Trophoblast cell (in vitro differentiated cells and primary cell): Measurements from ENCODE around the gene LRRC2.
"Not testable (repeated sequence)": the region's sequence is repeated elsewhere in the genome, so short reads cannot be mapped to it uniquely, and the experiment has no call there.

Experiments
- DNase-seq, 2 donors: peaks; one replicate each; pipeline ENCODE4 v3.0.0-alpha.2; 2016
- H2AFZ ChIP-seq: 2 replicates; pipeline ENCODE4 v1.6.1; 2013; ENCODE audit warnings: low read length, moderate library complexity, mild to moderate bottlenecking; ENCODE audit not compliant: insufficient read depth, poor library complexity
- H2AK5ac ChIP-seq: 2 replicates; pipeline ENCODE4 v1.6.1; 2013; ENCODE audit warnings: mild to moderate bottlenecking, low read length
- H2BK120ac ChIP-seq: 2 replicates; pipeline ENCODE4 v1.6.1; 2013; ENCODE audit warnings: low read length, mild to moderate bottlenecking, moderate library complexity; ENCODE audit not compliant: insufficient read depth, poor library complexity
- H2BK12ac ChIP-seq: 2 replicates; pipeline ENCODE4 v1.6.1; 2013; ENCODE audit warnings: mild to moderate bottlenecking, low read length, moderate library complexity
- H2BK5ac ChIP-seq: 2 replicates; pipeline ENCODE4 v1.6.1; 2013; ENCODE audit warnings: low read length, low read depth, moderate library complexity, mild to moderate bottlenecking; ENCODE audit not compliant: poor library complexity
- H3K14ac ChIP-seq: 2 replicates; pipeline ENCODE4 v1.6.1; 2013; ENCODE audit warnings: mild to moderate bottlenecking, low read length
- H3K18ac ChIP-seq: 2 replicates; pipeline ENCODE4 v1.6.1; 2013; ENCODE audit warnings: mild to moderate bottlenecking, low read length
- H3K23ac ChIP-seq: 2 replicates; pipeline ENCODE4 v1.6.1; 2013; ENCODE audit warnings: low read length
- H3K27ac ChIP-seq: 2 replicates; pipeline ENCODE4 v1.5.1; 2013; ENCODE audit warnings: low read depth, mild to moderate bottlenecking, inconsistent platforms, low read length, moderate library complexity
- H3K27me3 ChIP-seq: 2 replicates; pipeline ENCODE4 v1.6.1; 2013; ENCODE audit warnings: inconsistent platforms, mild to moderate bottlenecking, low read length, moderate library complexity; ENCODE audit not compliant: insufficient read depth
- H3K36me3 ChIP-seq, 2 experiments: 1 replicate in 1 of 2; 2 replicates in 1 of 2; pipeline ENCODE4 v1.6.1; 2013; ENCODE audit warnings: low read length in 2 of 2, mild to moderate bottlenecking in 2 of 2, moderate library complexity in 1 of 2; ENCODE audit not compliant: insufficient read depth in 2 of 2, control insufficient read depth in 1 of 2
- H3K4ac ChIP-seq: 2 replicates; pipeline ENCODE4 v1.6.1; 2013; ENCODE audit warnings: low read depth, mild to moderate bottlenecking, low read length, moderate library complexity
- H3K4me1 ChIP-seq, 2 experiments: 1 replicate in 1 of 2; 2 replicates in 1 of 2; pipeline ENCODE4 v1.6.1; 2013; ENCODE audit warnings: low read length in 2 of 2, mild to moderate bottlenecking in 2 of 2, moderate library complexity in 1 of 2; ENCODE audit not compliant: insufficient read depth in 2 of 2, control insufficient read depth in 1 of 2
- H3K4me2 ChIP-seq: 2 replicates; pipeline ENCODE4 v1.6.1; 2013; ENCODE audit warnings: inconsistent platforms, mild to moderate bottlenecking, low read length, moderate library complexity
- H3K4me3 ChIP-seq: 2 replicates; pipeline ENCODE4 v1.5.1; 2013; ENCODE audit warnings: mild to moderate bottlenecking, low read depth, low read length, inconsistent platforms
- H3K79me1 ChIP-seq: one replicate; pipeline ENCODE4 v1.6.1; 2013; ENCODE audit warnings: low read length
- H3K79me2 ChIP-seq: 2 replicates; pipeline ENCODE4 v1.6.1; 2013; ENCODE audit warnings: low read length, mild to moderate bottlenecking; ENCODE audit not compliant: control insufficient read depth, insufficient read depth, poor library complexity
- H3K9ac ChIP-seq: 2 replicates; pipeline ENCODE4 v1.6.1; 2013; ENCODE audit warnings: mild to moderate bottlenecking, low read length
- H3K9me3 ChIP-seq: 2 replicates; pipeline ENCODE4 v1.6.1; 2013; ENCODE audit warnings: low read depth, mild to moderate bottlenecking, control low read depth, inconsistent platforms, low read length; ENCODE audit not compliant: insufficient read depth
- H4K12ac ChIP-seq: 2 replicates; pipeline ENCODE4 v1.6.1; 2013; ENCODE audit warnings: low read depth, mild to moderate bottlenecking, low read length, moderate library complexity
- H4K8ac ChIP-seq: 2 replicates; pipeline ENCODE4 v1.6.1; 2013; ENCODE audit warnings: low read depth, mild to moderate bottlenecking, low read length, moderate library complexity
- H4K91ac ChIP-seq: one replicate; pipeline ENCODE4 v1.6.1; 2013; ENCODE audit warnings: low read depth, mild to moderate bottlenecking, low read length, moderate library complexity
- WGBS: extraction: QIAGEN DNeasy Blood & Tissue Kit; methylation state at CpG from one replicate; pipeline ENCODE4 v1.1.7; 2013; ENCODE audit warnings: missing lambda C conversion rate; ENCODE audit not compliant: insufficient read length, insufficient coverage; ENCODE audit errors: extremely low coverage; 5-methylcytosine and 5-hydroxymethylcytosine counted together

LRRC2 gene

GRCh38 chr3:46551615-46552014, 14.5 kb downstream of the LRRC2 start:
- H4K12ac ChIP-seq = no peak overlapping the region
- H3K9me3 ChIP-seq = no peaks in the 10 kb centered on the region
- H2BK12ac ChIP-seq = no peak overlapping the region
- H3K4me2 ChIP-seq = no peak overlapping the region
- no peak overlapping the region for H3K18ac ChIP-seq
- no peak overlapping the region for H3K23ac ChIP-seq
- no peak overlapping the region for H3K27ac ChIP-seq
- H2BK120ac ChIP-seq = no peak overlapping the region
- no peaks in the 10 kb centered on the region for H3K36me3 ChIP-seq
- H3K4me1 ChIP-seq = peaks cover 2 to 4% of the 10 kb centered on the region in 2 experiments
- no CpG with 5 or more reads among the region's 2 CpGs for WGBS
- no peak overlapping the region for H3K4me3 ChIP-seq
- H3K4ac ChIP-seq = no peak overlapping the region
- no peak overlapping the region for H2AK5ac ChIP-seq
- no peak overlapping the region for H2BK5ac ChIP-seq
- no peak for DNase-seq
- H2AFZ ChIP-seq = no peak overlapping the region
- H3K27me3 ChIP-seq = no peaks in the 10 kb centered on the region
- H3K9ac ChIP-seq = no peak overlapping the region
- H4K8ac ChIP-seq = no peak overlapping the region
- no peak overlapping the region for H4K91ac ChIP-seq
- H3K14ac ChIP-seq = no peak overlapping the region
- H3K79me2 ChIP-seq = no peaks in the 10 kb centered on the region
- H3K79me1 ChIP-seq = peaks cover 1% of the 10 kb centered on the region

GRCh38 chr3:46549989-46550388, 16.1 kb downstream of the LRRC2 start:
- H3K18ac ChIP-seq = no peak overlapping the region
- H2BK5ac ChIP-seq = no peak overlapping the region
- H4K12ac ChIP-seq = no peak overlapping the region
- H4K91ac ChIP-seq = no peak overlapping the region
- no peak overlapping the region for H3K27ac ChIP-seq
- H3K4ac ChIP-seq = no peak overlapping the region
- H3K4me2 ChIP-seq = no peak overlapping the region
- peaks cover 1% of the 10 kb centered on the region for H3K79me1 ChIP-seq
- H3K27me3 ChIP-seq = no peaks in the 10 kb centered on the region
- H3K9ac ChIP-seq = no peak overlapping the region
- no peak for DNase-seq
- H3K79me2 ChIP-seq = no peaks in the 10 kb centered on the region
- no peak overlapping the region for H4K8ac ChIP-seq
- no peak overlapping the region for H3K23ac ChIP-seq
- WGBS = no CpG with 5 or more reads among the region's 1 CpG
- H3K36me3 ChIP-seq = no peaks in the 10 kb centered on the region
- H3K4me3 ChIP-seq = no peak overlapping the region
- H3K14ac ChIP-seq = no peak overlapping the region
- H2BK12ac ChIP-seq = no peak overlapping the region
- no peaks in the 10 kb centered on the region for H3K9me3 ChIP-seq
- H2BK120ac ChIP-seq = no peak overlapping the region
- peaks cover 2 to 4% of the 10 kb centered on the region in 2 experiments for H3K4me1 ChIP-seq
- H2AK5ac ChIP-seq = no peak overlapping the region
- H2AFZ ChIP-seq = no peak overlapping the region

GRCh38 chr3:46549408-46549904, 16.6 kb downstream of the LRRC2 start:
- H3K9me3 ChIP-seq = no peaks in the 10 kb centered on the region
- no peak overlapping the region for H3K14ac ChIP-seq
- peak in 1 of 2 donors; percentile 50 for DNase-seq
- no peak overlapping the region for H2BK12ac ChIP-seq
- no peak overlapping the region for H3K27ac ChIP-seq
- H2AK5ac ChIP-seq = no peak overlapping the region
- H3K4me3 ChIP-seq = no peak overlapping the region
- H3K27me3 ChIP-seq = no peaks in the 10 kb centered on the region
- no peak overlapping the region for H2AFZ ChIP-seq
- no peak overlapping the region for H3K4ac ChIP-seq
- no peak overlapping the region for H2BK120ac ChIP-seq
- no peaks in the 10 kb centered on the region for H3K79me2 ChIP-seq
- H3K4me2 ChIP-seq = no peak overlapping the region
- no CpG with 5 or more reads among the region's 4 CpGs for WGBS
- no peak overlapping the region for H3K9ac ChIP-seq
- H2BK5ac ChIP-seq = no peak overlapping the region
- H3K4me1 ChIP-seq = peaks cover 2 to 4% of the 10 kb centered on the region in 2 experiments
- H3K23ac ChIP-seq = no peak overlapping the region
- no peak overlapping the region for H3K18ac ChIP-seq
- no peak overlapping the region for H4K91ac ChIP-seq
- H4K12ac ChIP-seq = no peak overlapping the region
- H3K79me1 ChIP-seq = peaks cover 1% of the 10 kb centered on the region
- H4K8ac ChIP-seq = no peak overlapping the region
- H3K36me3 ChIP-seq = no peaks in the 10 kb centered on the region

GRCh38 chr3:46548611-46549010, 17.5 kb downstream of the LRRC2 start:
- not testable (repeated sequence) for H3K9ac ChIP-seq, DNase-seq, H3K18ac ChIP-seq, H3K4me1 ChIP-seq, H3K23ac ChIP-seq, H3K79me1 ChIP-seq, H3K4me3 ChIP-seq, H2BK120ac ChIP-seq, H3K9me3 ChIP-seq, H3K36me3 ChIP-seq, H4K91ac ChIP-seq, H2BK12ac ChIP-seq, H3K79me2 ChIP-seq, H3K27ac ChIP-seq, H3K27me3 ChIP-seq, H2AFZ ChIP-seq, H2AK5ac ChIP-seq, H3K14ac ChIP-seq, H4K8ac ChIP-seq, H3K4me2 ChIP-seq, H3K4ac ChIP-seq, H4K12ac ChIP-seq
- WGBS = no CpG with 5 or more reads among the region's 3 CpGs
- H2BK5ac ChIP-seq = peak overlapping the region; percentile 37
